CD4-positive, alpha-beta T cell (primary cell): Measurements from ENCODE around the gene TNRC6B. TPM values are rescaled to one million over a fixed set of nuclear protein-coding genes. Genes with fewer than 3 reads are reported as not detected.
"Not testable (repeated sequence)": the region's sequence is repeated elsewhere in the genome, so short reads cannot be mapped to it uniquely, and the experiment has no call there.

Experiments
- ATAC-seq: fragments of 200-7000 bp; cut with Tn5 transposase; one replicate; pipeline ENCODE4 v1.10.0; 2022; ENCODE audit warnings: mild to moderate bottlenecking; ENCODE audit not compliant: poor library complexity
- CTCF ChIA-PET: fragments of 350-600 bp; sonication (Branson Sonifier 250); formaldehyde crosslinking; loops from one replicate; lab custom pipeline; 2021; ENCODE audit warnings: antibody characterized with exemption, inconsistent platforms; lab: Charles Lee
- POLR2A ChIA-PET: fragments of 350-600 bp; sonication (Branson Sonifier 250); formaldehyde crosslinking; loops from one replicate; lab custom pipeline; 2021; ENCODE audit warnings: antibody characterized with exemption, inconsistent platforms; lab: Charles Lee
- DNase-seq, 14 experiments: peaks; one replicate each; pipeline ENCODE4 v3.0.0-alpha.2; 2013 to 2020; ENCODE audit warnings: mixed read lengths in 2 of 14
- H3K27ac ChIP-seq, 2 donors: one replicate each; pipeline versions ENCODE4 v1.5.1 to v1.7.0; 2013; ENCODE audit warnings: low read length in 2 of 2, low read depth in 1 of 2, mild to moderate bottlenecking in 1 of 2
- H3K27me3 ChIP-seq, 2 experiments: 1 replicate in 1 of 2; 2 replicates in 1 of 2; pipeline versions ENCODE4 v1.6.1 to v1.7.0; 2013; ENCODE audit warnings: low read length in 2 of 2, control low read depth in 1 of 2, mild to moderate bottlenecking in 1 of 2, moderate library complexity in 1 of 2; ENCODE audit not compliant: insufficient read depth in 2 of 2, control insufficient read depth in 1 of 2
- H3K36me3 ChIP-seq: one replicate; pipeline ENCODE4 v1.6.1; 2013; ENCODE audit warnings: low read length, control low read depth; ENCODE audit not compliant: insufficient read depth
- H3K4me1 ChIP-seq: one replicate; pipeline ENCODE4 v1.6.1; 2013; ENCODE audit warnings: low read length, control low read depth; ENCODE audit not compliant: insufficient read depth
- H3K4me3 ChIP-seq: one replicate; pipeline ENCODE4 v1.5.1; 2013; ENCODE audit warnings: mild to moderate bottlenecking, low read length, moderate library complexity
- H3K9me3 ChIP-seq, 2 experiments: 1 replicate in 1 of 2; 2 replicates in 1 of 2; pipeline versions ENCODE4 v1.6.1 to v1.7.0; 2013; ENCODE audit warnings: low read length in 2 of 2, mild to moderate bottlenecking in 2 of 2, control low read depth in 1 of 2, moderate library complexity in 1 of 2; ENCODE audit not compliant: control insufficient read depth in 1 of 2, insufficient read depth in 1 of 2
- H3K27ac Mint-ChIP-seq: one replicate; pipeline ENCODE4 v1.8.0; 2020; ENCODE audit warnings: mixed read lengths
- H3K27me3 Mint-ChIP-seq: one replicate; pipeline ENCODE4 v1.8.0; 2021; ENCODE audit warnings: mixed read lengths
- H3K36me3 Mint-ChIP-seq: one replicate; pipeline ENCODE4 v1.8.0; 2021; ENCODE audit warnings: low read depth, mixed read lengths
- H3K4me1 Mint-ChIP-seq: one replicate; pipeline ENCODE4 v1.8.0; 2021; ENCODE audit warnings: low read depth, mixed read lengths
- H3K4me3 Mint-ChIP-seq: one replicate; pipeline ENCODE4 v1.8.0; 2020; ENCODE audit warnings: mild to moderate bottlenecking, mixed read lengths
- H3K9me3 Mint-ChIP-seq: one replicate; pipeline ENCODE4 v1.8.0; 2020; ENCODE audit warnings: mixed read lengths
- CTCF ChIP-seq: fragments of 200-600 bp; IDR thresholded peaks from one replicate; pipeline ENCODE4 v1.8.0; 2022; ENCODE audit warnings: antibody characterized with exemption, mild to moderate bottlenecking
- intact Hi-C, 2 experiments: fragments of 100-400 bp; cut with DNase I in 1 of 2; cut with micrococcal nuclease in 1 of 2; formaldehyde crosslinking; loops; one replicate each; pipeline versions ENCODE4 v1.15.1 to v1.9.0; 2023 to 2025; cut with DNase I, micrococcal nuclease
- total RNA-seq, 174 experiments: library from RNA in 2 of 174; stranded (reverse) in 2 of 174; gene quantifications; one replicate each; pipeline ENCODE4 v1.2.3 and lab custom pipeline; 2021 to 2026

TNRC6B gene
- total RNA-seq, 2 experiments from 2014 or later, result 110 to 111 TPM

- H3K4me3 ChIP-seq, result no peak overlapping the region
- peaks cover 21% of the 10 kb centered on the region for H3K4me1 Mint-ChIP-seq
- H3K36me3 Mint-ChIP-seq, result peaks cover 56% of the 10 kb centered on the region
- TF ChIP-seq CTCF, result no peak
- no peak for ATAC-seq
- no peak overlapping the region for H3K27ac ChIP-seq
- no peaks in the 10 kb centered on the region for H3K27me3 ChIP-seq
- no peaks in the 10 kb centered on the region for H3K27me3 Mint-ChIP-seq
- no peaks in the 10 kb centered on the region for H3K4me1 ChIP-seq
- H3K9me3 Mint-ChIP-seq, result no peaks in the 10 kb centered on the region
- H3K36me3 ChIP-seq, result peaks cover 31% of the 10 kb centered on the region
- ChIA-PET CTCF (no interaction called here), POLR2A (no interaction called here)
- intact Hi-C loops, result no loop called here
- H3K4me3 Mint-ChIP-seq, result no peak overlapping the region
- H3K27ac Mint-ChIP-seq, result peak overlapping the region; percentile 51
- no peaks in the 10 kb centered on the region for H3K9me3 ChIP-seq
- DNase-seq, result no peak
Observed at GRCh38 chr22:40157330-40157945, 20.3 kb upstream of the TNRC6B start.

- TF ChIP-seq CTCF, result no peak
- Histone ChIP-seq H3K27me3 (no peaks in the 10 kb centered on the region), H3K36me3 (peaks cover 38% of the 10 kb centered on the region), H3K9me3 (no peaks in the 10 kb centered on the region), H3K27ac (no peak overlapping the region), H3K4me3 (no peak overlapping the region), H3K4me1 (no peaks in the 10 kb centered on the region)
- ATAC-seq, result no peak
- ChIA-PET POLR2A (interaction anchor here (1.3 to 2.6 kb wide), 2 partner anchors 16 kb away, joined by 3 to 9 read pairs; partner anchors contain the start of gene TNRC6B), CTCF (interaction anchor here (0.9 to 1.2 kb wide), 4 partner anchors 15 to 187 kb away, joined by 3 to 4 read pairs (median 4); no protein-coding TSS in a partner anchor)
- no peak for DNase-seq
- H3K4me3 Mint-ChIP-seq, result no peak overlapping the region
- H3K9me3 Mint-ChIP-seq, result no peaks in the 10 kb centered on the region
- H3K27ac Mint-ChIP-seq, result peak overlapping the region; percentile 50
- no peaks in the 10 kb centered on the region for H3K27me3 Mint-ChIP-seq
- peaks cover 25% of the 10 kb centered on the region for H3K4me1 Mint-ChIP-seq
- H3K36me3 Mint-ChIP-seq, result peaks cover 67% of the 10 kb centered on the region
- intact Hi-C loops, result loop anchor here in 1 of 2 experiments (5.0 kb wide), 1 partner anchor 186 kb away; the partner anchor contains the start of gene ADSL
Observed at GRCh38 chr22:40161194-40161593, 16.5 kb upstream of the TNRC6B start.

GRCh38 chr22:40165537-40165936 lies 12.2 kb upstream of the TNRC6B start:
- intact Hi-C loops, ATAC-seq, DNase-seq, H3K4me1 ChIP-seq, H3K9me3 Mint-ChIP-seq, H3K27ac ChIP-seq, H3K9me3 ChIP-seq, POLR2A ChIA-PET, H3K4me3 Mint-ChIP-seq, H3K27me3 ChIP-seq, H3K27me3 Mint-ChIP-seq, CTCF ChIA-PET, H3K4me3 ChIP-seq: not testable (repeated sequence)
- Mint-ChIP-seq H3K27ac (peak overlapping the region; percentile 65), H3K36me3 (peaks cover 63% of the 10 kb centered on the region), H3K4me1 (peaks cover 40% of the 10 kb centered on the region)
- H3K36me3 ChIP-seq, result peaks cover 23% of the 10 kb centered on the region
